Astrocyte (in vitro differentiated cells and primary cell): ENCODE data around the gene NUP98. TPM values are rescaled to one million over a fixed set of nuclear protein-coding genes. Genes with fewer than 3 reads are reported as not detected.
A peak's percentile ranks its signal among the peaks of the same experiment; 100 is the strongest.

Experiments used
- DNase-seq: peaks from one replicate; pipeline ENCODE4 v3.0.0-alpha.2; 2010; ENCODE audit warnings: low read depth
- FAIRE-seq: peaks from 2 replicates; lab custom pipeline; 2011; peaks lifted over from hg19 to GRCh38; lab: Jason Lieb, UNC
- H2AFZ ChIP-seq: 2 replicates; pipeline ENCODE4 v1.6.0; 2012; ENCODE audit warnings: low read depth, low read length, inconsistent platforms
- H3K27ac ChIP-seq: 2 replicates; pipeline ENCODE4 v1.5.1; 2011; ENCODE audit warnings: low read depth, low read length, inconsistent platforms
- H3K27me3 ChIP-seq: 2 replicates; pipeline ENCODE4 v1.6.0; 2011; ENCODE audit warnings: low read length, inconsistent platforms; ENCODE audit not compliant: insufficient read depth
- H3K36me3 ChIP-seq: 2 replicates; pipeline ENCODE4 v1.5.1; 2011; ENCODE audit warnings: low read length, inconsistent platforms; ENCODE audit not compliant: insufficient read depth
- H3K4me1 ChIP-seq: 2 replicates; pipeline ENCODE4 v1.5.1; 2011; ENCODE audit warnings: low read length, inconsistent platforms; ENCODE audit not compliant: insufficient read depth
- H3K4me2 ChIP-seq: 2 replicates; pipeline ENCODE4 v1.6.0; 2012; ENCODE audit warnings: low read length, inconsistent platforms
- H3K4me3 ChIP-seq: 2 replicates; pipeline ENCODE4 v1.5.1; 2011; ENCODE audit warnings: low read depth, mild to moderate bottlenecking, low read length, inconsistent platforms; ENCODE audit not compliant: insufficient read depth
- H3K79me2 ChIP-seq: 2 replicates; pipeline ENCODE4 v1.6.0; 2012; ENCODE audit warnings: mild to moderate bottlenecking, low read length, inconsistent platforms; ENCODE audit not compliant: insufficient read depth
- H3K9ac ChIP-seq: 2 replicates; pipeline ENCODE4 v1.6.0; 2012; ENCODE audit warnings: mild to moderate bottlenecking, low read length, inconsistent platforms
- H3K9me3 ChIP-seq: 2 replicates; pipeline ENCODE4 v1.5.1; 2012; ENCODE audit warnings: low read depth, mild to moderate bottlenecking, low read length, inconsistent platforms; ENCODE audit not compliant: insufficient read depth
- H4K20me1 ChIP-seq: 2 replicates; pipeline ENCODE4 v1.6.0; 2012; ENCODE audit warnings: low read length, inconsistent platforms; ENCODE audit not compliant: insufficient read depth
- H3K27ac Mint-ChIP-seq: one replicate; pipeline ENCODE4 v1.8.0; 2021; ENCODE audit warnings: mild to moderate bottlenecking, mixed read lengths; ENCODE audit not compliant: unreplicated experiment
- H3K27me3 Mint-ChIP-seq: one replicate; pipeline ENCODE4 v1.8.0; 2021; ENCODE audit warnings: low read depth, mixed read lengths; ENCODE audit not compliant: unreplicated experiment
- H3K36me3 Mint-ChIP-seq: one replicate; pipeline ENCODE4 v1.8.0; 2021; ENCODE audit warnings: low read depth, mixed read lengths; ENCODE audit not compliant: unreplicated experiment
- H3K4me1 Mint-ChIP-seq: one replicate; pipeline ENCODE4 v1.8.0; 2021; ENCODE audit warnings: low read depth, mixed read lengths; ENCODE audit not compliant: unreplicated experiment
- H3K4me3 Mint-ChIP-seq: one replicate; pipeline ENCODE4 v1.8.0; 2021; ENCODE audit warnings: mild to moderate bottlenecking, moderate library complexity, mixed read lengths; ENCODE audit not compliant: unreplicated experiment
- H3K9me3 Mint-ChIP-seq: one replicate; pipeline ENCODE4 v1.8.0; 2021; ENCODE audit warnings: mild to moderate bottlenecking, mixed read lengths; ENCODE audit not compliant: unreplicated experiment
- CTCF ChIP-seq: IDR thresholded peaks from 2 replicates; pipeline ENCODE4 v1.5.1; 2011; ENCODE audit warnings: low read depth, mild to moderate bottlenecking, inconsistent platforms, low read length, moderate library complexity; ENCODE audit not compliant: insufficient read depth
- EZH2 ChIP-seq: IDR thresholded peaks from 2 replicates; pipeline ENCODE4 v1.6.1; 2012; ENCODE audit warnings: mild to moderate bottlenecking, low read length, inconsistent platforms; ENCODE audit not compliant: insufficient read depth
- total RNA-seq: library from RNA; stranded (reverse); gene quantifications from 2 replicates; pipeline ENCODE4 v1.2.1, GENCODE V29; 2021

NUP98 gene
- total RNA-seq, 1 donor from 2014 or later = 81.2 TPM

GRCh38 chr11:3737386-3737933, 59.9 kb downstream of the NUP98 start:
- TF ChIP-seq CTCF (no peak), EZH2 (no peak)
- Histone ChIP-seq H3K79me2 (peaks cover 22% of the 10 kb centered on the region), H3K9me3 (no peaks in the 10 kb centered on the region), H3K9ac (no peak overlapping the region), H4K20me1 (peaks cover 4% of the 10 kb centered on the region), H3K4me1 (no peaks in the 10 kb centered on the region), H3K36me3 (peaks cover 27% of the 10 kb centered on the region), H3K27me3 (no peaks in the 10 kb centered on the region), H3K27ac (no peak overlapping the region), H2AFZ (no peak overlapping the region), H3K4me2 (no peak overlapping the region), H3K4me3 (no peak overlapping the region)
- peaks cover 3% of the 10 kb centered on the region for H3K36me3 Mint-ChIP-seq
- no peak overlapping the region for H3K4me3 Mint-ChIP-seq
- no peaks in the 10 kb centered on the region for H3K4me1 Mint-ChIP-seq
- H3K9me3 Mint-ChIP-seq = no peaks in the 10 kb centered on the region
- H3K27me3 Mint-ChIP-seq = no peaks in the 10 kb centered on the region
- DNase-seq = no peak
- no peak for FAIRE-seq
- H3K27ac Mint-ChIP-seq = no peak overlapping the region

- Histone ChIP-seq H3K36me3 (peaks cover 26% of the 10 kb centered on the region), H3K79me2 (peaks cover 22% of the 10 kb centered on the region), H3K9me3 (no peaks in the 10 kb centered on the region), H3K27me3 (no peaks in the 10 kb centered on the region), H3K4me3 (no peak overlapping the region), H2AFZ (no peak overlapping the region), H4K20me1 (peaks cover 1% of the 10 kb centered on the region), H3K4me2 (no peak overlapping the region), H3K27ac (no peak overlapping the region), H3K9ac (no peak overlapping the region), H3K4me1 (no peaks in the 10 kb centered on the region)
- no peak overlapping the region for H3K4me3 Mint-ChIP-seq
- FAIRE-seq (no peak), DNase-seq (no peak)
- H3K9me3 Mint-ChIP-seq = no peaks in the 10 kb centered on the region
- H3K4me1 Mint-ChIP-seq = no peaks in the 10 kb centered on the region
- H3K27me3 Mint-ChIP-seq = no peaks in the 10 kb centered on the region
- H3K27ac Mint-ChIP-seq = no peak overlapping the region
- TF ChIP-seq CTCF = no peak
- TF ChIP-seq EZH2 = no peak
- H3K36me3 Mint-ChIP-seq = peaks cover 6% of the 10 kb centered on the region
These were observed 60.5 kb downstream of the NUP98 start for GRCh38 chr11:3736816-3737215.

GRCh38 chr11:3735827-3736226, 61.5 kb downstream of the NUP98 start:
- no peaks in the 10 kb centered on the region for H3K27me3 Mint-ChIP-seq
- FAIRE-seq = no peak
- Histone ChIP-seq H3K9me3 (no peaks in the 10 kb centered on the region), H3K27ac (no peak overlapping the region), H3K36me3 (peaks cover 28% of the 10 kb centered on the region), H2AFZ (no peak overlapping the region), H4K20me1 (no peaks in the 10 kb centered on the region), H3K27me3 (no peaks in the 10 kb centered on the region), H3K79me2 (peaks cover 22% of the 10 kb centered on the region), H3K4me1 (no peaks in the 10 kb centered on the region), H3K4me3 (no peak overlapping the region), H3K4me2 (no peak overlapping the region), H3K9ac (no peak overlapping the region)
- H3K27ac Mint-ChIP-seq = no peak overlapping the region
- H3K9me3 Mint-ChIP-seq = no peaks in the 10 kb centered on the region
- peak; percentile 12 for DNase-seq
- no peak for TF ChIP-seq CTCF
- no peak for TF ChIP-seq EZH2
- peaks cover 7% of the 10 kb centered on the region for H3K36me3 Mint-ChIP-seq
- H3K4me1 Mint-ChIP-seq = no peaks in the 10 kb centered on the region
- no peak overlapping the region for H3K4me3 Mint-ChIP-seq
